ENCODE data around the gene PTPRG.
A peak's percentile ranks its signal among the peaks of the same experiment; 100 is the strongest.
"Not testable (repeated sequence)": the region's sequence is repeated elsewhere in the genome, so short reads cannot be mapped to it uniquely, and the experiment has no call there.

The PTPRG gene

GRCh38 chr3:61537366-61537765 is 24.0 kb upstream of the PTPRG start:
- TF ChIP-seq CTCF (IDR thresholded peaks at IDR 0.05; ENCODE audit: low read depth, low read length, missing control alignments): no peak
- H3K4me3 ChIP-seq (ENCODE audit: low read depth, low read length): no peak overlapping the region
- in situ Hi-C loops (cut with HindIII; ENCODE audit: low sequenced_read_pairs): no loop called here
- DNase-seq (ENCODE audit: low read depth): no peak

GRCh38 chr3:61538486-61538885 is 22.9 kb upstream of the PTPRG start:
- in situ Hi-C loops (cut with HindIII; ENCODE audit: low sequenced_read_pairs): no loop called here
- H3K4me3 ChIP-seq (ENCODE audit: low read depth, low read length): no peak overlapping the region
- TF ChIP-seq CTCF (IDR thresholded peaks at IDR 0.05; ENCODE audit: low read depth, low read length, missing control alignments): no peak
- no peak for DNase-seq (ENCODE audit: low read depth)

- no peak for TF ChIP-seq CTCF (IDR thresholded peaks at IDR 0.05; ENCODE audit: low read depth, low read length, missing control alignments)
- no peak for DNase-seq (ENCODE audit: low read depth)
- in situ Hi-C loops (cut with HindIII; ENCODE audit: low sequenced_read_pairs): no loop called here
- no peak overlapping the region for H3K4me3 ChIP-seq (ENCODE audit: low read depth, low read length)
Observed at GRCh38 chr3:61541694-61542093, 19.7 kb upstream of the PTPRG start.

- in situ Hi-C loops (cut with HindIII; ENCODE audit: low sequenced_read_pairs): no loop called here
- TF ChIP-seq CTCF (IDR thresholded peaks at IDR 0.05; ENCODE audit: low read depth, low read length, missing control alignments): no peak
- no peak overlapping the region for H3K4me3 ChIP-seq (ENCODE audit: low read depth, low read length)
- no peak for DNase-seq (ENCODE audit: low read depth)
Observed at GRCh38 chr3:61545716-61546115, 15.7 kb upstream of the PTPRG start.

- TF ChIP-seq CTCF (IDR thresholded peaks at IDR 0.05; ENCODE audit: low read depth, low read length, missing control alignments): no peak
- in situ Hi-C loops (cut with HindIII; ENCODE audit: low sequenced_read_pairs): no loop called here
- no peak for DNase-seq (ENCODE audit: low read depth)
- H3K4me3 ChIP-seq (ENCODE audit: low read depth, low read length): no peak overlapping the region
Observed at GRCh38 chr3:61547625-61548024, 13.7 kb upstream of the PTPRG start.

- in situ Hi-C loops (cut with HindIII; ENCODE audit: low sequenced_read_pairs); DNase-seq (ENCODE audit: low read depth); H3K4me3 ChIP-seq (ENCODE audit: low read depth, low read length): not testable (repeated sequence)
Observed at GRCh38 chr3:61552704-61553103, 8.7 kb upstream of the PTPRG start.

- peak; percentile 34 for TF ChIP-seq CTCF (IDR thresholded peaks at IDR 0.05; ENCODE audit: low read depth, low read length, missing control alignments)
- in situ Hi-C loops (cut with HindIII; ENCODE audit: low sequenced_read_pairs): no loop called here
- no peak overlapping the region for H3K4me3 ChIP-seq (ENCODE audit: low read depth, low read length)
- DNase-seq (ENCODE audit: low read depth): no peak
Observed at GRCh38 chr3:61559136-61559731, 2.1 kb upstream of the PTPRG start.

All from astrocyte of the cerebellum (primary cell).